H1 (cell line): ENCODE data around the gene IL19.

Experiments used
- CHD1 ChIP-seq: IDR thresholded peaks from 2 replicates; pipeline ENCODE4 v1.6.1; 2012; ENCODE audit warnings: low read depth, low read length, improper control_type of control experiment
- EGR1 ChIP-seq: IDR thresholded peaks from 2 replicates; pipeline ENCODE4 v1.6.1; 2011; ENCODE audit warnings: low read depth, low read length, borderline replicate concordance
- EZH2 ChIP-seq: fragments of 200-600 bp; sonication (generic); IDR thresholded peaks from 2 replicates; pipeline ENCODE4 v1.7.1; 2012; ENCODE audit warnings: low read depth, mild to moderate bottlenecking, moderate library complexity, low read length, inconsistent platforms; ENCODE audit not compliant: severe bottlenecking
- JUND ChIP-seq: IDR thresholded peaks from 2 replicates; pipeline ENCODE4 v1.6.1; 2011; ENCODE audit warnings: mild to moderate bottlenecking, improper control_type of control experiment, low read length
- KDM1A ChIP-seq: fragments of 200-600, 300-600 bp; sonication (generic); IDR thresholded peaks from 2 replicates; pipeline ENCODE4 v1.7.1; 2016; ENCODE audit warnings: mild to moderate bottlenecking, low read length, borderline replicate concordance
- RFX5 ChIP-seq: IDR thresholded peaks from 2 replicates; pipeline ENCODE4 v1.6.1; 2011; ENCODE audit warnings: low read depth, low read length, improper control_type of control experiment, borderline replicate concordance
- SP4 ChIP-seq: IDR thresholded peaks from 2 replicates; pipeline ENCODE4 v1.6.1; 2012; ENCODE audit warnings: low read length, inconsistent platforms
- SUZ12 ChIP-seq: fragments of 200-600 bp; sonication (generic); IDR thresholded peaks from 2 replicates; pipeline ENCODE4 v1.6.1; 2012; ENCODE audit warnings: mild to moderate bottlenecking, inconsistent platforms, low read length, moderate library complexity, mixed read lengths
- TAF1 ChIP-seq: IDR thresholded peaks from 2 replicates; pipeline ENCODE4 v1.6.1; 2011; ENCODE audit warnings: mild to moderate bottlenecking, low read depth, low read length
- TF ChIP-seq, protein P1 (sequence below): IDR thresholded peaks from 2 replicates; pipeline ENCODE4 v1.6.1; 2012; ENCODE audit warnings: inconsistent platforms
- TF ChIP-seq, protein P2 (sequence below), 3 experiments: IDR thresholded peaks; 1 replicate in 2 of 3; 2 replicates in 1 of 3; pipeline versions ENCODE4 v1.5.1 to v1.6.1; 2011; ENCODE audit warnings: low read length in 3 of 3, mild to moderate bottlenecking in 3 of 3, inconsistent platforms in 2 of 3, low read depth in 1 of 3, moderate library complexity in 1 of 3; ENCODE audit not compliant: insufficient read depth in 1 of 3; ENCODE audit errors: control extremely low read depth in 1 of 3
- TF ChIP-seq, protein P3 (sequence below): IDR thresholded peaks from 2 replicates; pipeline ENCODE4 v1.6.1; 2012; ENCODE audit warnings: inconsistent platforms

DNA sequence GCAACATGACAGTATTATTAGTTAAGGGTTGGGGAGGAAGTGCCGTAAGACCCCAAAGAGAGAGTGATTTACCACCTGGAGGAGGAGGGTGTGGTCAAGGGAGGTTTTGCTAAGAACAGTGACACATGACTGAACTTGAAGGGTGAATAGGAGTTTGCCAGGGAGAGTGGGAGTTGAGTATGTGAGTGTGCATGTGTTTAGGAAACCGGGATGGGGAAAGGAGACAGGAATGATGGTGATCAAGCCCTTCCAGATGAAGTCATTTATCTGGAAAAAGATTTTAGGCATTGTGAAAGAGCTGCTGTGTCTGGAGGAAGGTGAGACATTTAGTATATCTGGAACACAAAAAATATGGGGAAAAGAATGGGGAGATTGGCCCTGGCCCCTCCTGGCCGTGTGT, 29.8 kb downstream of the IL19 start:
- TF ChIP-seq, protein P1, sequence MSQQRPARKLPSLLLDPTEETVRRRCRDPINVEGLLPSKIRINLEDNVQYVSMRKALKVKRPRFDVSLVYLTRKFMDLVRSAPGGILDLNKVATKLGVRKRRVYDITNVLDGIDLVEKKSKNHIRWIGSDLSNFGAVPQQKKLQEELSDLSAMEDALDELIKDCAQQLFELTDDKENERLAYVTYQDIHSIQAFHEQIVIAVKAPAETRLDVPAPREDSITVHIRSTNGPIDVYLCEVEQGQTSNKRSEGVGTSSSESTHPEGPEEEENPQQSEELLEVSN = no peak
- TF ChIP-seq EZH2 (no peak), SP4 (no peak), RFX5 (no peak), TAF1 (no peak), JUND (no peak), CHD1 (no peak), SUZ12 (no peak), EGR1 (no peak), KDM1A (no peak)
- TF ChIP-seq, protein P2, sequence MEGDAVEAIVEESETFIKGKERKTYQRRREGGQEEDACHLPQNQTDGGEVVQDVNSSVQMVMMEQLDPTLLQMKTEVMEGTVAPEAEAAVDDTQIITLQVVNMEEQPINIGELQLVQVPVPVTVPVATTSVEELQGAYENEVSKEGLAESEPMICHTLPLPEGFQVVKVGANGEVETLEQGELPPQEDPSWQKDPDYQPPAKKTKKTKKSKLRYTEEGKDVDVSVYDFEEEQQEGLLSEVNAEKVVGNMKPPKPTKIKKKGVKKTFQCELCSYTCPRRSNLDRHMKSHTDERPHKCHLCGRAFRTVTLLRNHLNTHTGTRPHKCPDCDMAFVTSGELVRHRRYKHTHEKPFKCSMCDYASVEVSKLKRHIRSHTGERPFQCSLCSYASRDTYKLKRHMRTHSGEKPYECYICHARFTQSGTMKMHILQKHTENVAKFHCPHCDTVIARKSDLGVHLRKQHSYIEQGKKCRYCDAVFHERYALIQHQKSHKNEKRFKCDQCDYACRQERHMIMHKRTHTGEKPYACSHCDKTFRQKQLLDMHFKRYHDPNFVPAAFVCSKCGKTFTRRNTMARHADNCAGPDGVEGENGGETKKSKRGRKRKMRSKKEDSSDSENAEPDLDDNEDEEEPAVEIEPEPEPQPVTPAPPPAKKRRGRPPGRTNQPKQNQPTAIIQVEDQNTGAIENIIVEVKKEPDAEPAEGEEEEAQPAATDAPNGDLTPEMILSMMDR (IDR thresholded peaks at IDR 0.05; ENCODE audit: control extremely low read depth in 1 of 3, insufficient read depth in 1 of 3, low read depth in 1 of 3, low read length in 3 of 3) = no peak
- TF ChIP-seq, protein P3, sequence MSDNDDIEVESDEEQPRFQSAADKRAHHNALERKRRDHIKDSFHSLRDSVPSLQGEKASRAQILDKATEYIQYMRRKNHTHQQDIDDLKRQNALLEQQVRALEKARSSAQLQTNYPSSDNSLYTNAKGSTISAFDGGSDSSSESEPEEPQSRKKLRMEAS = no peak
